ENCODE measurements around the gene LZTR1.

LZTR1 gene

DNA sequence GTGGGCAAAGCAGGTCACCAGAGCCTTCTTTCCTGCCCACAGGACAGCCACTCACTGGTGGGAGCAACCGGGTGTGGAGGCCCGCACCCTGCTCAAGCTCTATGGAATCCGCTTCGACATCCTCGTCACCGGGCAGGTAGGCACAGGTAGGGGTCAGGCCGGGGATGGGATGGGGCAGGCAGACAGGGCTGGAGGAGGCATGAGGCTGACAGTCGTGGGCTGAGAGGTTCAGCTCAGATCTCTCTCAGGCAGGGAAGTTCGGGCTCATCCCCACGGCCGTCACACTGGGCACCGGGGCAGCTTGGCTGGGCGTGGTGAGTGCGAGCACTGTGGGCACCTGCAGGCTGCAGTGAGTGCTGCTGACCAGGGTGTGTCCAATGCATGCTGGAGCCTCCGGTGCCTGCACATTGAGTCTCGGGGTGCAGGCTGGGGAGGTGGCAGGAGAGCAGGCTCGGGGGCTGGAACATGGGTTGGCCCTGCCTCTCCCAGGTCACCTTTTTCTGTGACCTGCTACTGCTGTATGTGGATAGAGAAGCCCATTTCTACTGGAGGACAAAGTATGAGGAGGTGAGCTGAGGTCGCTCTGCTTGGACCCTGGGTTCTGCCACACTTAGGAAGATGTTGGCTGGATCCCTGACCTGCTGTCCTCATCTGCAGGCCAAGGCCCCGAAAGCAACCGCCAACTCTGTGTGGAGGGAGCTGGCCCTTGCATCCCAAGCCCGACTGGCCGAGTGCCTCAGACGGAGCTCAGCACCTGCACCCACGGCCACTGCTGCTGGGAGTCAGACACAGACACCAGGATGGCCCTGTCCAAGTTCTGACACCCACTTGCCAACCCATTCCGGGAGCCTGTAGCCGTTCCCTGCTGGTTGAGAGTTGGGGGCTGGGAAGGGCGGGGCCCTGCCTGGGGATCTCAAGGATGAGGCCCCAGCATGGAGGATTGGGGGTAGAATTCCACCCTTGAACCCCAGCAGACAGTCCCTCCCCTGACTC lies 44.0 kb downstream of the LZTR1 start:
- H3K36me3 ChIP-seq (ENCODE audit: insufficient read depth, low read length), result no peaks in the 10 kb centered on the region
- no peak for DNase-seq (ENCODE audit: low read depth, low spot score)
- no peak overlapping the region for H3K4me3 ChIP-seq
- H3K27ac ChIP-seq, result no peak overlapping the region
- H3K9ac ChIP-seq (ENCODE audit: insufficient read length), result no peak overlapping the region
- no peaks in the 10 kb centered on the region for H3K9me3 ChIP-seq (ENCODE audit: low read depth, low read length)
- TF ChIP-seq POLR2AphosphoS5 (IDR thresholded peaks at IDR 0.05; ENCODE audit: borderline replicate concordance, low read depth, low read length) (no peak), EZH2 (IDR thresholded peaks at IDR 0.05) (no peak), FOXP2 (optimal IDR thresholded peaks at IDR 0.05; ENCODE audit: control extremely low read depth, extremely low read length, insufficient read depth) (no peak)

DNA sequence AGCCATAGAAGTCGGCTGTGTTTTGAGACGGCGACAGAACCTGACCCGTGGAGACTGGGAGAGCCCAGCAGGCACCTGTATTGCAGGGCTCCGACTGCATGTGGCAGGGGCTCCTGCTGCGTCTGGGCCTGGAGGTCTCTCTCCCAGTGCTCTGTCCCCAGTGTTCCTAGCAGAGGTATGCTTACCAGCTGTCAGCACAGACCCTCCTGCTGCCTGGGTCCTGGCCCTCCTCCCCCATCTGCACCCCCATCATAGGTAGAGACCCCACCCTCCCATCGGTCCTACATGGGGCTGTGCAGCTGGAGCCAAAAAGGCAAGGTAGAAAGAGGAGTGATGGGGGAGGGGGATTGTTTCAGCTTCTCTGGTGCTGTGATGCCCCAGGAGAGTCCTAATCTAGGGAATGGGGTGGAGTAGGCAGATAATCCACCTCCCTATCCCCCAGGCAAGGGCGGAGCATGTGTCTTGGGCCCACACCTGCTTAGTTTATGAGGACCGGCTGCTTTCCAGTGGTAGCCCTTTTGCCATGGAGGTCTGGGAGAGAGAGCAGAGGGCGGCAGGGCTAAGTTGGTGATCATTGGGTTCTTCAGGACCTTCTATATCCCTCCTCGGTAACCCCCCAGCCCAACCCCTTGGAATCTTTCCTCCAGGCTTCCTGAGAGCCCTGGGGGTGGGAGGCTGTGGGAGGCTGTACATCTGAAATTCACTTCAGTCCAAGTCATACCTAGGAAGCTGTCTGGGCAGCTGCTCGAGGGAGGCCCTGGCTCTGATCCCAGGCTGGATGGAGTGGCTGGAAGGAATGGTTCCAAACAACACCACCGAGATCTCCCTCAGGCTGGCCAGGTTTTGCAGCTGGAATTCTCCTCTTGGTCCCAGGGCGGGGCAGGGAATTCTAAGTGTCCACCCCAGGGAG lies 44.9 kb downstream of the LZTR1 start:
- no peaks in the 10 kb centered on the region for H3K9me3 ChIP-seq (ENCODE audit: low read depth, low read length)
- no peak for DNase-seq (ENCODE audit: low read depth, low spot score)
- no peak overlapping the region for H3K27ac ChIP-seq
- no peak overlapping the region for H3K9ac ChIP-seq (ENCODE audit: insufficient read length)
- no peak overlapping the region for H3K4me3 ChIP-seq
- TF ChIP-seq POLR2AphosphoS5 (IDR thresholded peaks at IDR 0.05; ENCODE audit: borderline replicate concordance, low read depth, low read length) (no peak), EZH2 (IDR thresholded peaks at IDR 0.05) (no peak), FOXP2 (optimal IDR thresholded peaks at IDR 0.05; ENCODE audit: control extremely low read depth, extremely low read length, insufficient read depth) (no peak)
- H3K36me3 ChIP-seq (ENCODE audit: insufficient read depth, low read length), result no peaks in the 10 kb centered on the region

DNA sequence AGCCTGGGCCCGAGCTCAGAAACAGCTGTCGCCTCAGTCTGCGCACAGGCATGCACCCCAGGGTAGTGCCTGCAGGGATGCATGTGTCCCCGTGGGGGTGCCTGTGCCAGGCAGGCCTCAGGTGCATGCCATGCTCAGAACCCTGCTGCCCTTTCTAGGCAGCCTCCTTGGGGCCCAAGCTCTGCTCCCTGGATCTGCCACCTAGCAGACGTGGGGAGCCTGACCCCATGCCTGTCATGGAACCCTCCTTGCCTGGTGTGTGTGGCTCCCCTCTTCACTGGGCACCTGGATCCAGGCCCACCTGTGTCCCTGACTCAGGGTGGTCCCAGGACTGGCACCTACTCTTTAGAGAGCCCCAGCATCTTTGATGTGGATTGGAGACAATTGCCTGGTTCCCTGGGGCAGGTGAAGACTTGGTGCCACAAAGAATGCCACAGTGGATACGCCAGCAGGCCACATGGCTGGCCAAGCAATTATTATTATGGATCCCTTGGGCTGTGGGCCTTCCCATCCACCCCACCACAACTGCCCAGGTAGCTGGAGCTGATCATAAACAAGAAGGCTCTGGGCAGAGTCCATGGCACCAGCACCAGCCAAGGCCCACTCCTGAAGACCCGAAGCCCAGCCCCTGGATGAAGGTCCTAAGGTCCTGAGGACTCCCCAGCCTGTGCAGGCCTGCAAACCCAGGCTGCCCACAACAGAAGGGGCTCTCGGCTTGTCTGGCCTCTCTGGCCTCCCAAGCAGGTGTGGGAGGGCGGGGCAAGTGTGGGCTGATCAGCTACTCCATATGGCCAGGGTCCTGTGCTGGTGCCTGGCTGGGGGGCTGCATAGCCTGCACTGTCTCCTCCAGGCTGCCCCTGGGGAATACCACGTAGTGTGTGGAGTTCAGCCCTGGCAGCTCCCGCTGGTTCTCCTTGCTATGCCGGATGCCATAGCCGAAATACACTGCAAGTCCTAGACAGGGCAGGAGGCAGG lies 46.5 kb downstream of the LZTR1 start:
- no peak for DNase-seq (ENCODE audit: low read depth, low spot score)
- no peaks in the 10 kb centered on the region for H3K36me3 ChIP-seq (ENCODE audit: insufficient read depth, low read length)
- H3K4me3 ChIP-seq, result no peak overlapping the region
- no peak for TF ChIP-seq EZH2 (IDR thresholded peaks at IDR 0.05)
- no peak for TF ChIP-seq FOXP2 (optimal IDR thresholded peaks at IDR 0.05; ENCODE audit: control extremely low read depth, extremely low read length, insufficient read depth)
- TF ChIP-seq POLR2AphosphoS5 (IDR thresholded peaks at IDR 0.05; ENCODE audit: borderline replicate concordance, low read depth, low read length), result no peak
- no peak overlapping the region for H3K9ac ChIP-seq (ENCODE audit: insufficient read length)
- H3K9me3 ChIP-seq (ENCODE audit: low read depth, low read length), result no peaks in the 10 kb centered on the region
- no peak overlapping the region for H3K27ac ChIP-seq

DNA sequence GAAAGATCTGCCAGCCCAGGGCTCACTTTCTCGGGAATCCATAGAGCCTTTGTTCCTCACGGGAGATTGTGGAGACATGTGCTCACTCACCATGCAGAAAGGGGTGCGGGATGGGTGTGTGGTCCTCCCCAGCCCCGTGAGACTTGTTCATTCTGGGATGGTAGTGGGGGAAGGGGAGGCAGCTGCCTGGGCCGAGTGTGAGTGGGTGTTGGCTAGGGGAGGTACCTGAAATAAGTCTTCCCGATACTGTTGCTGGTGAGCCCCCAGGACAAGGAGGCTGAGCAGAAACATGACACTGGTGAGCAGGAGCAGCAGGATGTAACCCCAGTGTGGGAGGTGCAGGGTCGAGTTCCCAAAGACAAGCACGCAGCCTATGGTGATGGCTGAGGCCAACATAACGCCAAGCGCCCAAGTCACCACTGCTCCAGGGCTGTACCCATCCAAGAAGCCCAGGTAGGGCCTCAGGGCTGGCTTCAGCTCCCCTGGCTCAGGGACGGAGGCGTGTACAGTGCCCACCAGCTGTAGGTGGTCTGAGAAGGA lies 47.5 kb downstream of the LZTR1 start:
- H3K27ac ChIP-seq, result no peak overlapping the region
- TF ChIP-seq POLR2AphosphoS5 (IDR thresholded peaks at IDR 0.05; ENCODE audit: borderline replicate concordance, low read depth, low read length), result no peak
- DNase-seq (ENCODE audit: low read depth, low spot score), result no peak
- no peak overlapping the region for H3K9ac ChIP-seq (ENCODE audit: insufficient read length)
- H3K36me3 ChIP-seq (ENCODE audit: insufficient read depth, low read length), result no peaks in the 10 kb centered on the region
- H3K9me3 ChIP-seq (ENCODE audit: low read depth, low read length), result no peaks in the 10 kb centered on the region
- no peak overlapping the region for H3K4me3 ChIP-seq

DNA sequence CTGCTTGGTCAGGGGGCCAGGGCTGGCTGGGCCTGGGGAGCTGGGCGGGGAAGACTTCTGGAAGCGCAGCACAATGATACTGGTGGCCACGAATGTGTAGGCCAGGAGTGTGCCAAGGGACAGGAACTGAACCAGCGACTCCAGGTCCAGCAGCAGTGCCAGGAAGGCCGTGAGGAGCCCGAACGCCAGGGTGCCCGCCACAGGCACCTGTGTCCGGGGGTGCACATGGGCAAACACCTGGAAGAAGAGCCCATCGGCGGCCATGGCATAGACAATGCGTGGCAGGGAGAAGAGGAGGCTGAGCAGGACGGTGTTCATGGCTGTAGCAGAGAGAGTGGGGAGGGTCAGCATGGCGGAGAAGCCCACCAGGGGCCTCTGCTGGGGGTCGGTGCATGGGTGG lies 47.9 kb downstream of the LZTR1 start:
- no peak for TF ChIP-seq FOXP2 (optimal IDR thresholded peaks at IDR 0.05; ENCODE audit: control extremely low read depth, extremely low read length, insufficient read depth)
- TF ChIP-seq EZH2 (IDR thresholded peaks at IDR 0.05), result no peak
- no peak for TF ChIP-seq POLR2AphosphoS5 (IDR thresholded peaks at IDR 0.05; ENCODE audit: borderline replicate concordance, low read depth, low read length)
- H3K9me3 ChIP-seq (ENCODE audit: low read depth, low read length), result no peaks in the 10 kb centered on the region
- H3K36me3 ChIP-seq (ENCODE audit: insufficient read depth, low read length), result no peaks in the 10 kb centered on the region
- no peak for DNase-seq (ENCODE audit: low read depth, low spot score)
- no peak overlapping the region for H3K9ac ChIP-seq (ENCODE audit: insufficient read length)
- H3K27ac ChIP-seq, result no peak overlapping the region
- no peak overlapping the region for H3K4me3 ChIP-seq

DNA sequence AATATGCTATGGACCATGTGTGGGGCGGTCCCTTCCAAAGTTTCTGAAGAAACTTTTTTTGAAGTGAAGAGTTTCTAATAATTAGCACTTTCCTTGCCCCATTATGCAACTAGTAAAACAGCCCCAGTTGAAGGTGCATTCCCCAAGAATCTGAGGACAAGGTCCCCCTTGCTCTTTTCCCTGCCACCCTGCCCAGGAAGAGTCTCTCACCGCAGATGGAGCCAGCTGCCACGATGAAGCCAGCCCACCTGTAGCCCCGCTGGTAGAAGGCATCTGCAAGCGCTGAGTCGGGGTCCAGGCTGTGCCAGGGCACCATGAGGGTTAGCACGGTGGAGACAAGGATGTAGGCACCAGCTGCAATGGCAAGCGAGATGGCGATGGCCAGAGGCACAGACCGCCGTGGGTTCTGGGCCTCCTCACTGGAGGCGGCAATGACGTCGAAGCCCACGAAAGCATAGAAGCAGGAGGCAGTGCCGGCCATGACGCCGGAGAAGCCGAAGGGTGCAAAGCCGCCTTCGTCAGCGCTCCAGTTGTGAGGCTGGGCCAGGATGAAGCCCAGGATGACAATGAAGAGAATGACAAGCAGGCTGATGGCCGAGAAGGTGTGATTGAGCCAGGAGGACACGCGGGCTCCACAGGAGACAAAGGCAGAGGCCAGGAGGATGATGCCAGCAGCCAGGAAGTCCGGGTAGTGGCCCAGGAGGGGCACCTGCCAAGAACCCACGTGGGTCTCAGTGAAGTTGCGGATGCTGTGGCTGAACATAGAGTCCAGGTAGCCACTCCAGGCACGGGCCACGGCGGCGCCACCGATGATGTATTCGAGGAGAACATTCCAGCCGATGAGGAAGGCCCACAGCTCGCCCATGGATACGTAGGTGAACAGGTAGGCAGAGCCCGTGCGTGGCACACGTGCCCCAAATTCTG lies 48.8 kb downstream of the LZTR1 start:
- Histone ChIP-seq H3K27ac (no peak overlapping the region), H3K36me3 (ENCODE audit: insufficient read depth, low read length) (no peaks in the 10 kb centered on the region), H3K9me3 (ENCODE audit: low read depth, low read length) (no peaks in the 10 kb centered on the region), H3K9ac (ENCODE audit: insufficient read length) (no peak overlapping the region), H3K4me3 (no peak overlapping the region)
- TF ChIP-seq FOXP2 (optimal IDR thresholded peaks at IDR 0.05; ENCODE audit: control extremely low read depth, extremely low read length, insufficient read depth), result no peak
- no peak for DNase-seq (ENCODE audit: low read depth, low spot score)

DNA sequence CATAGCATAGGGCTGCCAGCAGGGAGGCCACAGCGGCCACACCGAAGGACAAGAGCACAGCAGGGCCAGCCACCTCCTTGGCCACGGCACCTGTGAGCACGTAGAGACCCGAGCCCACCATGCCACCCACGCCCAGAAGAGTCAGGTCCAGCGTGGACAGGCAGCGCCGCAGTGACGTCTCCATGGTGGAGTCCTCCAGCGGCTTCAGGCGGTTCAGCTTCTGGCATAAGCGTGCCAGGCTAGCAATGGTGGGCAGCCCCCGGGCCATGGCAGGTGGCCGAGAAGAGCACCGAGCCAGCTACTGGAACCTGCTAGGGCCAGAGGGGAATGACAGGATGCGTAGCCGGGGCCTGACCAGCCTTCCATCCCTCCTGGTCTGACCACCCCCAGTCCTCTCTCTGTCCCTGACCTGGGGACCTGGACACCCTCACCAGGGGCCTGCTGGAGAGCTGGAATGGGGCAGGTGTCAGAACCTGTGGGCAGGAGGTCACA lies 49.5 kb downstream of the LZTR1 start:
- no peak for DNase-seq (ENCODE audit: low read depth, low spot score)
- H3K9ac ChIP-seq (ENCODE audit: insufficient read length), result no peak overlapping the region
- no peak for TF ChIP-seq POLR2AphosphoS5 (IDR thresholded peaks at IDR 0.05; ENCODE audit: borderline replicate concordance, low read depth, low read length)
- no peak for TF ChIP-seq EZH2 (IDR thresholded peaks at IDR 0.05)
- TF ChIP-seq FOXP2 (optimal IDR thresholded peaks at IDR 0.05; ENCODE audit: control extremely low read depth, extremely low read length, insufficient read depth), result no peak
- H3K36me3 ChIP-seq (ENCODE audit: insufficient read depth, low read length), result no peaks in the 10 kb centered on the region
- H3K9me3 ChIP-seq (ENCODE audit: low read depth, low read length), result no peaks in the 10 kb centered on the region
- H3K4me3 ChIP-seq, result no peak overlapping the region
- no peak overlapping the region for H3K27ac ChIP-seq
